Measurements from ENCODE around the gene STRADA.

Gene STRADA

GRCh38 chr17:63685578-63685977 lies 56.0 kb downstream of the STRADA start:
- DNase-seq (ENCODE audit: low read depth, low spot score) = no peak

- peak; percentile 76 for DNase-seq (ENCODE audit: low read depth, low spot score)
These were observed 56.6 kb downstream of the STRADA start for GRCh38 chr17:63685041-63685440.

- DNase-seq (ENCODE audit: low read depth, low spot score) = no peak
These were observed 58.6 kb downstream of the STRADA start for GRCh38 chr17:63682981-63683380.

- no peak for DNase-seq (ENCODE audit: low read depth, low spot score)
These were observed 59.2 kb downstream of the STRADA start for GRCh38 chr17:63682441-63682840.

GRCh38 chr17:63681530-63681929 lies 60.1 kb downstream of the STRADA start:
- DNase-seq (ENCODE audit: low read depth, low spot score) = no peak

- DNase-seq (ENCODE audit: low read depth, low spot score) = no peak
These were observed 60.9 kb downstream of the STRADA start for GRCh38 chr17:63680700-63681099.

GRCh38 chr17:63679214-63679613 lies 62.4 kb downstream of the STRADA start:
- no peak for DNase-seq (ENCODE audit: low read depth, low spot score)

- no peak for DNase-seq (ENCODE audit: low read depth, low spot score)
These were observed 65.0 kb downstream of the STRADA start for GRCh38 chr17:63676584-63676983.

- DNase-seq (ENCODE audit: low read depth, low spot score) = peak; percentile 97
These were observed 65.7 kb downstream of the STRADA start for GRCh38 chr17:63675607-63676546.

GRCh38 chr17:63675231-63675606 lies 66.4 kb downstream of the STRADA start:
- no peak for DNase-seq (ENCODE audit: low read depth, low spot score)

- DNase-seq (ENCODE audit: low read depth, low spot score) = no peak
These were observed 68.7 kb downstream of the STRADA start for GRCh38 chr17:63672856-63673255.

- no peak for DNase-seq (ENCODE audit: low read depth, low spot score)
These were observed 75.9 kb downstream of the STRADA start for GRCh38 chr17:63665527-63666214.

- no peak for DNase-seq (ENCODE audit: low read depth, low spot score)
These were observed 81.7 kb downstream of the STRADA start for GRCh38 chr17:63659850-63660249.

- peak; percentile 52 for DNase-seq (ENCODE audit: low read depth, low spot score)
These were observed 83.2 kb downstream of the STRADA start for GRCh38 chr17:63658366-63658765.

GRCh38 chr17:63657786-63658185 lies 83.8 kb downstream of the STRADA start:
- DNase-seq (ENCODE audit: low read depth, low spot score) = no peak

- DNase-seq (ENCODE audit: low read depth, low spot score) = peak; percentile 62
These were observed 88.5 kb downstream of the STRADA start for GRCh38 chr17:63653050-63653449.
